ENCODE results near the gene MS4A1.
"Not testable (repeated sequence)": the region's sequence is repeated elsewhere in the genome, so short reads cannot be mapped to it uniquely, and the experiment has no call there.

MS4A1 gene

DNA sequence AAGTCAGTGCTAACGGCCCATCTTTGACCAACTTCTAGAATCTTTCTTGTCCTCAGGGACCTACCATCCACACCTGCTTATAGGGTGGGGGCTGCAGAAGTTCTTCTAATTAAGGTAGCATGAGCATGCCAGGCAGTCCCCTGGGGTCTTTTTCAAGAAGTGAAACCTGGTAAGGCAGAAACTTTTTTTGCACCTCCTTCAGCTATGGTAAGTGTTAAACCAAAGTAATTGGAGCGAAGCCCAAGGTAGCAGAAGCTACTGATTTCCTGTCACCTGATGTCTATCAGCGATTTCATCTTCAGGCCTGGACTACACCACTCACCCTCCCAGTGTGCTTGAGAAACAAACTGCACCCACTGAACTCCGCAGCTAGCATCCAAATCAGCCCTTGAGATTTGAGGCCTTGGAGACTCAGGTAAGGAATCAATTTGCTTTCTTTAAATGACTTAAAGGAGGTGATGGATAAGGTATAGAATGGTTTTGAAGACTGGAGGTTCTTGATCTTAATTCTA is at the start of gene MS4A1:
TSS of gene MS4A1 (plus strand) at position 317 of the 512 bp plus-strand sequence. CDS start 6,528 bp downstream, outside the sequence.
- no peak for DNase-seq

DNA sequence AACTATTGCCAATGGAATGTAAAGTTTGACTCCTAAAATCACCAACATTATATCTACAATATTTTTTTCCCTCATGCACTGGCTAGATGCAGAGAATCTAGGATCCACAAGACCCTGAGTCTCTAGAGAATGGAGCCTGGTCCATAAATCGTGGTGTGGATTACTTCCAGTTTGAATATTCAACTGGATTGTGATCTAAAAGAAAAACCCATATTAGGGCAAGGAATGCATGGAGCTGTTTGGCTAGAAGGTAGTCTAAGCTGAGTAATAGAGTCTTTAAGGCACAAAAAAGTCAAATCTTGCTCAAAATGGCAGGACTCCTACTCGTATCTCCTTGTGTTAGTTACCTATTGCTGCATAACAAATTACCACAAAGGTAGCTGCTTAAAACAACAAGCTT is 35.6 kb upstream of the MS4A1 start:
- no peak for DNase-seq

DNA sequence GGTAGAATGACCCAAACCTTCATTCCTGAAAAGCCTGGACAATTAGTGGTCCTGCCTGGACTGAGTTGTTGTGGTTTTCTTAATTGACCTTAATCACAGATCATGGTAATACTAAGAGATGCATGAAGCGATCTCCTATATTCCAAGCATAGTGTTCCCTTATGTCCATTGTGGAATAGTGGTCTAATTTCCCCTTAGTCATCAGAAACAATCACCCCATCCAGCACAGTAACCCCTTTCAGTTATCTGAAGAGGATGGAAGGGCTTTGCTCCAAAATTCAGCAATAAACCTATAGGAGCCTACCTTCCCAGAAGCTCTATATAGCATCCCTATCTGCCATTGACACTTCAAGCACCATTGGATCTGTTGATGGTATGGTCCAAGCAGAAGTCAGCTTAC is 33.0 kb upstream of the MS4A1 start:
- no peak for DNase-seq

DNA sequence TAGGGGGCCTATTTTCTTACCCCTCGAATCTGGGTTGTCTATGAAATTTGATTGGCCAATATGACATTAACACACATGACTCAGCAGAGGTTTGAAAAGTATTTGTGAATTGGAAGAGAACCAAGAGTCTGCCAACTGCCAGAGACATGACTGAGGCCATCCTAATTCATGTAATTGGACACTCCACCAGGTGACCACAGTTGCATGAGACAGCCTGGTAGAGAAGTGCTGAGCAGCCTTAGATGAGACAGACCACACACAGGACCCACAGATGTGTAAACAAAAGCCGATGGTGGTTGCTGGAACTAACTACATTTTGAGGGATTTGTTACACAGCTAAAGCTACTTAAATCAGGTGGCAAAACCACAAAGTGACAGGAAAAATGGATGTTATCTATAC is 27.1 kb upstream of the MS4A1 start:
- DNase-seq = no peak

DNA sequence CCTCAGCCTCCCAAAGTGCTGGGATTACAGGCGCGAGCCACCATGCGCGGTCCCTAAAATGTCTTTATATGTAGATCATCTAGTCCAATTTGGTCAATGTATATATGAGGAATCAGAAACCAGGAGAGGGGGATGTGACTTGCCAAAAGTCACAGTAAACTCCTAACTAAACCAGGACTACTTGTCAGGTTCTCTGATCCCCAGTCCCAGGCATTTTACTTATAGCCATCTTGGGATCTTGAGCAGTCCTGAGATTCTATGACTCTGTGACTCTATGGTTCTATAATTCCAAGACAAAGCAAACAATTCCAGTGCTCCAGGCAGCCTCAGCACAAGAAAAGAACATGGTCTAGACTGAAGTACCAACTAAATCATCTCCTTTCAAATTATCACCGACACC is 26.4 kb upstream of the MS4A1 start, which contains the start of gene MS4A5:
TSS of gene MS4A5 (plus strand) at position 301 of the 400 bp plus-strand sequence. CDS start 103 bp downstream, outside the sequence.
- DNase-seq = no peak

DNA sequence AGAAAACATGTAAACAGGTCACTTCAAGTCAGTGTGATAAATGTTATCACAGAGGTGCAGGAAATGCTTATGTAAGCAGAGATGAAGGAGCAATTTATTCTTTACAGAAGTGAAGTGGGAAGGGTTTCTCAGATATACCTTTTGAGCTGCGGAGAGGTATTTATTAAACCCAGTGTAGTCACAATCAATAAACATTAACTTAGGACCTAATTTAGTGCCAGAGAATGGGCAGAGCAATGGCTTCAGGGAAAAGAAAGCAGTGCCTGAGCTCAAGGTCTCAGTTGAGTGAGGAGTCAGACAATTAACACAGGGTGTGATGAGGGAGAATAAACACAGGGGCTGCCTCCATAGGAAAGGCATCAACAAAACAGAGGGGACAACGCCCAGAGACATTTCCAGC is 24.4 kb upstream of the MS4A1 start:
- DNase-seq = no peak

DNA sequence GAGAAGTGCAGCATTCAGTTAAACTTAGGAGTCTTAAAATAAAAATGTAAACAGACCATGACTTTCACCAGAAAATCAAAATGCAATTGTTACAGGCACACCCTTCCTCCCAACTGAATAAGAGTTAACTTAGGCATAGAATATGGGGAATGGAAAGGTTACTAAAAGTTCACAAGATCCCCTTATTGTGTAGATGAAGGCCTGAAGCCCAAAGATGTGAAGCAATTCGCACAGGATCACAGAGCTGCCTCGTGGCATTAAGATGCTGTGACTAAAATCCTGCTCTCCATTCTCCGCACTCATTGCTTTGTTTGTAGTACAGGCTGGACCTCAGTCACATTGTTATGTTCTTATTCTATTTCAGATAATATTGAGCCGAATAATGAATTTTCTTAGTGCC is 22.2 kb upstream of the MS4A1 start:
- DNase-seq = no peak

DNA sequence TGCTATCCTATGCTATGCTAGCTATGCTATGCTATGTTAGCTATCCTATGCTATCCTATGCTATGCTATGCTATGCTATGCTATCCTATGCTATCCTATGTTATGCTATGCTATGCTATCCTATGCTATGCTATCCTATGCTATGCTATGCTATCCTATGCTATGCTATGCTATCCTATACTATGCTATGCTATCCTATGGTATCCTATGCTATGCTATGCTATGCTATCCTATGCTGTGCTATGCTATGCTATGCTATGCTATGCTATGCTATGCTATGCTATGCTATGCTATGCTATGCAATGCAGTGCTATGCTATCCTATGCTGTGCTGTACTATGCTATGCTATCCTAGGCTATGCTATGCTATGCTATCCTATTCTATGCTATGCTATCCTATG is 8.6 kb upstream of the MS4A1 start:
- no peak for DNase-seq

DNA sequence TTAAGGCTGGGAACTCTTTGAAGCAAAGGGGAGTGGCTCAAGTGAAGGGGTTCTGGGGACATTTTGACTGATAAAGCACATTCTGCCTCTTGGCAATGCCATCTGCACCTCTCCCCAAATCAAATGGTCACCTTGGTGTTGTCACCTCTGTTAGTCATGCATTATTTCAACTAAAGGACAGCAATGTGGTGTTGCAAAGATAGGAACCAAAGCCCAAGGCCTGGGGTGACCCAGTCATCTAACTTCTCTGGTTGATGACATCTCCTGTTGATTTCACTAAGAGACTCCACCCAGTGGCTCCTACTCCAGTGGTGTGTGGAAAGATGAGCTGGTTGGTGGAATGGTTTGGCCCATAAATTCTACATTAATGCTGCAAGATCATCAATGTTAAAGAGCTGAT is 7.8 kb upstream of the MS4A1 start:
- no peak for DNase-seq

DNA sequence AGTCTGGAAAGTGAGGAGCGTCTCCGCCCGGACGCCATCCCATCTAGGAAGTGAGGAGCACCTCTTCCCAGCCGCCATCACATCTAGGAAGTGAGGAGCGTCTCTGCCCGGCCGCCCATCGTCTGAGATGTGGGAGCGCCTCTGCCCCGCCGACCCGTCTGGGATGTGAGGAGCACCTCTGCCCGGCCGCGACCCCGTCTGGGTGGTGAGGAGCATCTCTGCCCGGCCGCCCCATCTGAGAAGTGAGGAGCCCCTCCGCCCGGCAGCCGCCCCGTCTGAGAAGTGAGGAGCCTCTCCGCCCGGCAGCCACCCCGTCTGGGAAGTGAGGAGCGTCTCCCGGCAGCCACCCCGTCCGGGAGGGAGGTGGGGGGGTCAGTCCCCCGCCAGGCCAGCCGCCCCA is 4.5 kb upstream of the MS4A1 start:
- DNase-seq = not testable (repeated sequence)

DNA sequence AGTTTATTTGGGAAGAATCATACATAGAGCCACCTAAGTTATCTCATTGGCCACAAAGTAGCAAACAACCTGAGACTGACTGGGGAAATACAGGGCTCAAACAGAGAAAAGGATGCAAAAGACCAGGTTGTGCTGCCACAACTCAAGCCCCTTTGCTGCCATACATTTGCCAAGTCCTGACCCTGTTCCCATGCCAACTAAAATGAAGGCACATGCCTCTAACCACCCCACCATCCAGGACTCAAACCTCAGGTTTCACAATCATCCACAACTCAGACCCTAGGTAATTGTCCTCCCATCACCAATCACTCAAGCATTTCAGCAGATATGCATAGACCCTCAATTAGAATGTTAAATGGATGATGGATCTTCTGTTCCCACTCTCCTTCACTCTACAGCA is 1.4 kb upstream of the MS4A1 start:
- DNase-seq = no peak

DNA sequence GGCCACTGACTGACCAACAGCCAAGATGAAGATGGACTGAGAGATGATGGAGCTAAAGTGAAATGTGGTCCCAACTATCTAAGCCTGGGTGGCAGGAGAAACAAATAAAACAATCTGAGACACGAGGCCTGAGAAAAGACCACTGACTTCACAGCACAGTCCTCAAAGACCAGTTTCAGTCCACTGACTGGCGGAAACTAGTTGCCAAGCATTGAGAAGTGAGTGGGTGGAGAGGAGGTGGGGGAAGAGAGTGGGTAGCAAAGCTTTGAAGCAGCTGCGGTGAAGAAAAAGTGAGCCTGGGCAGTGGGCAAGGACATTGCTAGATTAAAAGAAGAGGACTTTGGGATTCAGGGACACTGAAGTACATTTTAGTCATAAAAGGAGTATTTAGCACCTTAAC is 1.9 kb downstream of the MS4A1 start:
- no peak for DNase-seq

DNA sequence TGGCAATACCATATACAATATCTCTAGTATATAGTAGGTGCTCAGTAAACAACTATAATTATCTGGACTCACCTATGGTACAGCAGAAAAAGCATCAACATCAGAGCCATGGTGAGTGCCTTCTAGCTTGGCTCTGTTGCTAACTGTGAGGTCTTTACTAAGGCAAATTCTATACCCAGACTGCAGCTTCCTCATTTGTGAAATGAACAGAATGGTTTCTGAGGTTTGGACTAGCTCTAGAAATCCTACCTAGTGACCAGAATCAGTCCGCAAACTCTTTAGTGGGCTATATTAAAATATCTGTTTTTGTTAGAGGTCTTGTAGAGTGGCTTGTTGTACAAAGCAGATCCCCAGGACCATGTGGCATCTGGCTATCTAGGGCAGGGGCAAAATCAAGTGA is 3.7 kb downstream of the MS4A1 start:
- no peak for DNase-seq

DNA sequence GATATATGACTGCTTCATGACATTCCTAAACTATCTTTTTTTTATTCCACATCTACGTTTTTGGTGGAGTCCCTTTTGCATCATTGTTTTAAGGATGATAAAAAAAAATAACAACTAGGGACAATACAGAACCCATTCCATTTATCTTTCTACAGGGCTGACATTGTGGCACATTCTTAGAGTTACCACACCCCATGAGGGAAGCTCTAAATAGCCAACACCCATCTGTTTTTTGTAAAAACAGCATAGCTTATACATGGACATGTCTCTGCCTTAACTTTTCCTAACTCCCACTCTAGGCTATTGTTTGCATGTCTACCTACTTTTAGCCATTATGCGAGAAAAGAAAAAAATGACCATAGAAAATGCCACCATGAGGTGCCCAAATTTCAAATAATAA is 13.2 kb downstream of the MS4A1 start:
- DNase-seq = no peak

DNA sequence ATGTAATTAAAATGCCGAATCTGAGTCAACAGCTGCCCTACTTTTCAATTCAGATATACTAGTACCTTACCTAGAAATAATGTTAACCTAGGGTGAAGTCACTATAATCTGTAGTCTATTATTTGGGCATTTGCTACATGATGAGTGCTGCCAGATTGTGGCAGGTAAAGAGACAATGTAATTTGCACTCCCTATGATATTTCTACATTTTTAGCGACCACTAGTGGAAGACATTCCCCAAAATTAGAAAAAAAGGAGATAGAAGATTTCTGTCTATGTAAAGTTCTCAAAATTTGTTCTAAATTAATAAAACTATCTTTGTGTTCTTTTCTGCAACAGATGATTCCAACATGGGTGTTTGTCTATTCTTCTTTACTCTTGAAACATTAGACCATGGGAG is 14.1 kb downstream of the MS4A1 start:
- no peak for DNase-seq

DNA sequence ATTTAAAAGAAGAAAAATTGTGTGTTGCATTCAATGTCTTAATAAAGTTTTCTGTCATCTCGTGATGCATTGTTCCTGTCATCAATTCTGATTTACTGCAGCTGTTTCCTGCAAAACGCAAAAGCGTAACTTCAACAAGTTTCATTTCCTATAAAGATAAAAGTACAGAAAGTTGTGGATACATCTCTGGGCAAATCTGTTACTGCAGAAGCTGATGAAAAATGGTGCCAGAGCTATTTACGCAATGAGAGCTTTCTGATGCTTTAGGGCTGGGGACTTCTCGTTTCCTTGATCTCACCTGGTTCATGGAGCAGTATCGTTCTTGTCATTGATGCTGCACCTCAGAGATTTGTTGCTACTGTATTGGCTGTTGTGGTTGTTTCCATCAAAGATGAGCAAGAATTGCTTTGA is 21.4 kb downstream of the MS4A1 start:
- DNase-seq = no peak

DNA sequence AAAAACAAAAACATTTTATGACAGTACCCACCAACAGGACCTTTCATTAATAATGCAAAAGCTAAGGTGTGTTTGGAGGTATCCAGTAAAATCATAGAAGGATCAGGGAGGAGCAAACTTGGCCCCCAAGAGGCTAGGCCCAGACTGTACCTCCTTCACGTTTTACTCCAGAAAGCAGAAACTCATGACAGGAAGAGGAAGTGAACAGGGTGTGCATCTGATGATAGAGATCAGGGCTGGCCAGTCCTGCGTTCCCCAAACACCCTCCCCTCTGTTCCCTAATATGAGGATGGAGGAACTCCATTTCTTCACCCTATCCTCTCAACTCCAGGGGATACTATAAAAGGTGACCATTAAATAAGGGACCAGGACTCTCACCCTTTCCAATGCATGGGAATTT is 26.7 kb downstream of the MS4A1 start:
- no peak for DNase-seq

DNA sequence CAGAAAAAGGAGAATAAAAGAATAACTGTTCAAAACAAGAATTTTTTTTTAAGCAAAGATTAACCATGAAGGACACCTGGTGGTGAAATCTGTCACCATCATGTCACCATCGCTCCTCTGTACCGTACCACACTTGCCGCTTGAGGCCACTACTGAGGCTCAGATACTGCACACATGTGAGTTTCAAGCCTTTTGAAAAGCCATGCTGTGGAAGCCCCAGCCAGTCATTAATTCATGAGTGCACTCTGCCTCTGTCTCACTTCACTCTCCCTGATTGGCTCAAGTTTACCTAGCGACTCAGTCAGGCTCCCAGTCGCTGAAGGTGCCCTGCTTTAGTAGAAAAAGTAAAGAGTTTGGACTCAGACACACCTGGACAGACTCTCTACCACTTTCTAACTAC is 30.3 kb downstream of the MS4A1 start:
- DNase-seq = no peak

DNA sequence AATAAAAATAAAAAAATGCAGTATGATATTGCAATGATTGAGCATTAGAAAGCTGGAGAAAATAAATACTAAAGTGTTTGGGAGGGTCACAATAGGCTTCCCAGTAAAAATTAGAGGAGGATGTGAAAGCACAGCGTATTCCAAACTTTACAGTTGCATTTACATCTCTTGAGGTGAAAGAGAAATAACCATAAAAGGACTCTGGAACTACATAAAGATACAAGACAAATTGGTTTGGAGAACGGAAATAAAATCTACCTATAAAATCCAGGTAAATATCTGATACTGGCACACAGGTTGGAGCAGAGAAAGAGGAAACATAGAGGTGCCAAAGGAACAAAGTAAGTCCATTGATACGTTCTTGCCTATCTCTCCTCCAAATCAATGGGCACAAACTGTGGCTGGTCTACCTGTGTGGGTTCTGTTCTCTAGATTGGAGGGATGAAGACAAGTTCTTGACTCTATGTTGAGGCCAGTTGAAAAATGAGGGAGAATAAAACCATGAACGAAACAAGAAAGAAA is 36.9 kb downstream of the MS4A1 start, which contains the start of gene MS4A12:
TSS of gene MS4A12 (plus strand) at position 291 of the 522 bp plus-strand sequence. CDS start 4,541 bp downstream, outside the sequence.
- DNase-seq = no peak

DNA sequence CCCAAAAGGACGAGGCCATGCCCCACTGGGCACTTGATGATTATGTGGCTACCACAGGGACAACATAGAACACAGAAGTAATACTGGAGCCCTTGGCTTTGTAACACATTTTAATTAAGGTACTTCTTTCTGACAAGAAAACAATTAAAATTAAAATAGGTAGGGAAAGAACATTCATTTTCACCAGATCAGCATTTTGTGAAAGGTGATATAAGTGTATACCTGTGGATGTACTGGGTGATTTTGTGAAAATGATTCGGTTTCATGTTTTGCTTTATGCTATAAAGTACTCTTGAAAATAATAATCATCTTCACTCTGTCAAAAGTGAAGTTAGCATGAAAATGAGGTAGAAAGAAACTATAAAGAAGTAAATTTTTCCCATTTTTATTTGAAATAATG is 37.8 kb downstream of the MS4A1 start:
- DNase-seq = no peak

DNA sequence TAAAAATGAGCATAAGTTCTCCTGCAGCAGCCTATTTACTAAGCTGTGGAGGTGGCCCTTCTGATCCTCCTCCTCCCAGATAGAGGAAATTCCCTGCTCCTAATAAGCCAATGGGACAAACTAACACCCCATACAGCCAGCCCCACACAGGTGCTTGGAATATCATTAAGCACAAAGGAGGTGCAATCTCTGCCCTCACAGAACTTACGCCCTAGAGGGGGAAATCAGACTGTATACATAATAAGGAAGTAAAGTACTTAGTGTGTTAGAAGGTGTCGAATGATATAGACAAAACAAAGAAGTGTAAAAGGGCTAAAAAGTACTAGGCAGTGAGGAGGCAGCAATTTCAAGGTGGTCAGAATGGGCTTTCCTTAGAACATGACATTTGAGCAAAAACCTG is 42.8 kb downstream of the MS4A1 start:
- no peak for DNase-seq

DNA sequence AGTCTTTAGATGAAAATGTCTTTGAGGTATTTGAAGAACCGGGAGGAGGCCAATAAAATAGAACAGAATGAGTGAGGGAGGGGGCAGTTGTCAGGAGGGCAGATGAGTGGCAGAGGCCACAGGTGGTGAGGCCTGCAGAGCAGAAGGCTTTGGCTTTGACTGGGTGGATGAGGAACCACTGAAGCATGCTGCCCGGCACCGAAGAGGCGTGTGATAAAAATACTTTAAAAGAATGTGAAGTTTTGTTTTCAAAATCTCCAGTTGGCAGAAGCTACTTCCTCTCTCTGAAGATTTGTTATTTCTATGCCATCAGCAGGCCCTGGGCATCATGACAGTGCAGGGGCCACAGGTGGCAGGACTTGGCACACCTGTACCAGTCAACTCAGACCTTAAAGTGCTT is 43.2 kb downstream of the MS4A1 start:
- DNase-seq = no peak

DNA sequence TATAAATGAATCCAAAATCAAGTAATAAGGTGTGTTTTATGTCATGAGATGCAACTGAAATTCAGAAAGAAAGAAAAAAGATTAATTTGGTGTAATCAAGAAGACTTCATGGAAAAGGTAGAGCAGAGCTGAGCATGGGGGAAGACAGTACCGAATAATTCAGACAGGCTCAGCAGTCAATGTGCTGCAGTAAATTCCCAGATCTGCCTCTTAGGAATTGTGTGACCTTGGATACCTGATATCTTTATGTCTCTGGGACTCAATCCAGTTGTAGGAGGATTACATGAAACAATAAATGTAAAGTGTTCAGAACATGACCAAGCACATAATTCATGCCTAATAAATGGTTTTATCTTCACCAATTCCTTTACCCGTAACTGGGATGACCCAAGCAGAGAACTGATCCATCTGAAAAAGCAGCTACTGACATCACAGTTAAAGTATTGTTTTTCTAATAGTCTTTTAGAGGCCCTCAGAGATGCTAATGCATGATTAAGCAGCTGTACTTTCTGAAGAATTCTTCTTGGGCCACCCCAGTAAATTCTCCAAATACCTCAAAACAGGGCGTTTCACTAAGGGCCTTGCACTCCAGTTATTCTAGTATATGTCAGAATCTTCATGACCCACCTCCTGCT is 44.7 kb downstream of the MS4A1 start:
- no peak for DNase-seq

DNA sequence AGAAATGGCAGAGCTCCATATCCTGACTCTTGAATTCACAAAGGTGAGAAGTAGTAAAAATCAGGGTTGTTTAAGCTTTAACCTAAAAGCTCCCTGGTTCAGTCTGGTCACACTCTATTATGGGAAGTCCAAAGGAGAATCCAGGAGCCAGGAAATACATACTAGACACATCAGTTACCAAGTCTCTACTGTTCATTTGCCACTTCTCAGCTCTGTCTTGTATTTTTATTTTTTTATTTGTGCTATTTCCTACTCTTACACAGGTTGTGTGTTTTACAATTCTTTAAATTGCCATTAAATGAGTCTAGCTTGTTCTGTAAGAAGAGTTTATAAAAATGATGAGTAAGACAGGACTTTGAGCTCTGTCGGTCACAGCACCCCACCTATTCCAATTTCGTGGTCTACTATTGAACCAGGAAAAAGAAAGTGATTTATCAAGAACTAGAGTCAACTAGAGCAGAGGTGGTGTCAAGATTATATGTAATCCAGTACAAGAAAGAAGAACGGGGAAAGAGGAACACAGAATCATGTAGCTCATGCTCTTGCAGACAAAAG is 46.7 kb downstream of the MS4A1 start:
- DNase-seq = no peak
